ENCODE measurements around the gene COG1. TPM values are rescaled to one million over a fixed set of nuclear protein-coding genes. Genes with fewer than 3 reads are reported as not detected.

Gene COG1
- total and polyA plus RNA-seq, 2 donors (not counting 3 experiments of a cell fraction or from before 2014, with no cell fraction given): 26.2 to 39.0 TPM

DNA sequence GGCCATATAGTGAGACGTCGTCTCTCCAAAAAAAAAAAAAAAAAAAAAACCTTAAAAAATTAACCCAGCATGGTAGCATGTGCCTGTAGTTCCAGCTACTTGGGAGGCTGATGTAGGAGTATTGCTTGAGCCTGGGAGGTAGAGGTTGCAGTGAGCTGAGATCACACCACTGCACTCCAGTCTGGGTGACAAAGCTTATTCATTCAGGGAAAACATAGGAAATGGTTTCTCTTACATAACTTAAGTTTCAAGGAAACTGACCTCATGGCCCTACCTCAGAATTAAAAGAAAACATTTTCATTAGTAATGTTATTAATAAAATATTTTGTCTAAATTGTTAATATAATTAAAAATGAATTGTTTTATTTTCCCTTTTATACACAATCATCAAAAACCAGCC lies 31.4 kb downstream of the COG1 start:
- peak; percentile 49 for FAIRE-seq
- intact Hi-C loops (cut with micrococcal nuclease) (no loop called here), dilution Hi-C loops (cut with MboI; ENCODE audit: extremely low pct_ligation_motif_present, low sequenced_read_pairs) (no loop called here)
- DNase-seq (ENCODE audit: low read depth, low spot score): peak; percentile 32
- Histone ChIP-seq H3K9me1 (replicated peaks; ENCODE audit: control insufficient read depth, extremely low read depth, insufficient read depth, low read length) (no peaks in the 10 kb centered on the region), H3K27ac (ENCODE audit: insufficient read depth, low read depth, low read length) (peak overlapping the region; percentile 28), H3K4me1 (ENCODE audit: control insufficient read depth, extremely low read depth, insufficient read depth, low read length) (peaks cover 34% of the 10 kb centered on the region), H3K9ac (replicated peaks; ENCODE audit: extremely low read depth, insufficient read depth, low read length) (peak overlapping the region; percentile 4), H3K79me2 (ENCODE audit: control insufficient read depth, insufficient read depth, low read length) (peaks cover 56% of the 10 kb centered on the region), H3K36me3 (ENCODE audit: control insufficient read depth in 2 of 2, extremely low read depth in 1 of 2, insufficient read depth in 2 of 2, low read length in 2 of 2) (no peaks in the 10 kb centered on the region), H3K4me3 (replicated peaks in 1 of 3; ENCODE audit: insufficient read depth in 1 of 3, low read depth in 1 of 3, low read length in 3 of 3) (no peak overlapping the region), H4K20me1 (replicated peaks; ENCODE audit: control insufficient read depth, extremely low read depth, insufficient read depth, low read length) (no peaks in the 10 kb centered on the region), H3K27me3 (ENCODE audit: control insufficient read depth in 2 of 2, insufficient read depth in 2 of 2, low read length in 2 of 2) (no peaks in the 10 kb centered on the region), H3K4me2 (ENCODE audit: insufficient read depth, low read length) (no peak overlapping the region), H2AFZ (ENCODE audit: low read depth, low read length) (no peak overlapping the region), H3K9me3 (replicated peaks; ENCODE audit: control insufficient read depth, insufficient read depth, low read length) (no peaks in the 10 kb centered on the region)
- CTCF ChIA-PET: interaction anchor here (0.7 to 0.9 kb wide), 3 partner anchors 8 to 499 kb away, joined by 3 to 4 read pairs (median 3); no protein-coding TSS in a partner anchor
- TF ChIP-seq POLR2AphosphoS5 (IDR thresholded peaks at IDR 0.05; ENCODE audit: insufficient read depth, low read depth, low read length): no peak
- TF ChIP-seq, protein P1, sequence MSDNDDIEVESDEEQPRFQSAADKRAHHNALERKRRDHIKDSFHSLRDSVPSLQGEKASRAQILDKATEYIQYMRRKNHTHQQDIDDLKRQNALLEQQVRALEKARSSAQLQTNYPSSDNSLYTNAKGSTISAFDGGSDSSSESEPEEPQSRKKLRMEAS (IDR thresholded peaks at IDR 0.05; ENCODE audit: insufficient read depth, insufficient read length): no peak
- TF ChIP-seq POLR2A (IDR thresholded peaks at IDR 0.05; ENCODE audit: low read depth, low read length): no peak
- TF ChIP-seq, protein P2, sequence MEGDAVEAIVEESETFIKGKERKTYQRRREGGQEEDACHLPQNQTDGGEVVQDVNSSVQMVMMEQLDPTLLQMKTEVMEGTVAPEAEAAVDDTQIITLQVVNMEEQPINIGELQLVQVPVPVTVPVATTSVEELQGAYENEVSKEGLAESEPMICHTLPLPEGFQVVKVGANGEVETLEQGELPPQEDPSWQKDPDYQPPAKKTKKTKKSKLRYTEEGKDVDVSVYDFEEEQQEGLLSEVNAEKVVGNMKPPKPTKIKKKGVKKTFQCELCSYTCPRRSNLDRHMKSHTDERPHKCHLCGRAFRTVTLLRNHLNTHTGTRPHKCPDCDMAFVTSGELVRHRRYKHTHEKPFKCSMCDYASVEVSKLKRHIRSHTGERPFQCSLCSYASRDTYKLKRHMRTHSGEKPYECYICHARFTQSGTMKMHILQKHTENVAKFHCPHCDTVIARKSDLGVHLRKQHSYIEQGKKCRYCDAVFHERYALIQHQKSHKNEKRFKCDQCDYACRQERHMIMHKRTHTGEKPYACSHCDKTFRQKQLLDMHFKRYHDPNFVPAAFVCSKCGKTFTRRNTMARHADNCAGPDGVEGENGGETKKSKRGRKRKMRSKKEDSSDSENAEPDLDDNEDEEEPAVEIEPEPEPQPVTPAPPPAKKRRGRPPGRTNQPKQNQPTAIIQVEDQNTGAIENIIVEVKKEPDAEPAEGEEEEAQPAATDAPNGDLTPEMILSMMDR (IDR thresholded peaks at IDR 0.05; ENCODE audit: extremely low read depth in 1 of 2, insufficient read depth in 1 of 2, low read depth in 1 of 2, low read length in 2 of 2): no peak
- no peak for TF ChIP-seq EZH2 (IDR thresholded peaks at IDR 0.05; ENCODE audit: borderline replicate concordance, low read depth, low read length, severe bottlenecking)
- TF ChIP-seq MYC (IDR thresholded peaks at IDR 0.05; ENCODE audit: low read depth, low read length): no peak
- TF ChIP-seq FOS (IDR thresholded peaks at IDR 0.05; ENCODE audit: borderline replicate concordance, insufficient read depth, low read length): no peak
- no peak for TF ChIP-seq GATA2 (IDR thresholded peaks at IDR 0.05; ENCODE audit: insufficient read depth, insufficient read length, low read depth, low read length)
- TF ChIP-seq JUN (IDR thresholded peaks at IDR 0.05; ENCODE audit: borderline replicate concordance, insufficient read depth, insufficient read length, low read depth): no peak
- POLR2A ChIA-PET: no interaction called here
- BruUV-seq (replicated peaks): no TSS peak

Measured in endothelial cell of umbilical vein (primary cell).